Erythroblast (primary cell): ENCODE results near the gene AK2.
"Not testable (repeated sequence)": the region's sequence is repeated elsewhere in the genome, so short reads cannot be mapped to it uniquely, and the experiment has no call there.

Experiments
- DNase-seq, 2 experiments: peaks; one replicate each; lab custom pipeline; 2025; lab: John Stamatoyannopoulos, UW
- GATA1 ChIP-seq: IDR thresholded peaks from 2 replicates; pipeline ENCODE4 v1.6.1; 2011; ENCODE audit warnings: low read depth, mild to moderate bottlenecking, control low read depth, low read length, moderate library complexity
- POLR2A ChIP-seq: IDR thresholded peaks from 2 replicates; pipeline ENCODE4 v1.6.1; 2011; ENCODE audit warnings: mild to moderate bottlenecking, low read length

Gene AK2

DNA sequence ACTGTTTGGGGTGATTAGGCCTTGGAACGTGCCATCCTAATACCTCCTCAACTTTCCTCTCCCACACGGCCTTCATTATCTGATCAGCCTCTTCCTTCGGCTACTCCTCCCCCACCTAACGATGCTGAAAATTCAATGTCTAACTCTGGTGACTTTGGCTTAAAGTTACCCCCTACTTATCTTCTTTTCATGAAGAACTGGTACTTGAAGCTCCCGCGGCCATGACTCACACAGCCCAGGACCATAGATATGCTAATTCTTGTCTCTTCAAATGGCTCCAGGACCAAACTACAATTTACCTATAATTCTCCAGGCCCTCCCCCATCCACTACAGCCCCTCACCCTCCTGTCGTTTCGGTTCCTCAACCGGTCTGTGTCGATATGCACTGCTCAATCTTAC lies 28.6 kb upstream of the AK2 start:
- TF ChIP-seq POLR2A (no peak), GATA1 (no peak)
- DNase-seq, result no peak

DNA sequence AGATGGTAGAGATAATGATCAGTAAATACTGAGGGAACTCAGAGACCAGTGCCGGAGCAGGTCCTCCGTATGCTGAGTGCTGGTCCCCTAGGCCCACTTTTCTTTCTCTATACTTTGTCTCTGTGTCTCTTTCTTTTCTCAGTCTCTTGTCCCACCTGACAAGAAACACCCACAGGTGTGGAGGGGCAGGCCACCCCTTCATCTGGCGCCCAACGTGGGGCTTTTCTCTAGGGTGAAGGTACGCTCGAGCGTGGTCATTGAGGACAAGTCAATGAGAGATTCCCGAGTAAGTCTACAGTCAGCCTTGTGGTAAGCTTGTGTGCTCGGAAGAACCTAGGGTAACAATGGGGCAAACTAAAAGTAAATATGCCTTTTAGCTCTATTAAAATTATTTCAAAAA lies 27.6 kb upstream of the AK2 start:
- peak; percentile 17 to 18 for DNase-seq

GRCh38 chr1:33061834-33062233 lies 25.2 kb upstream of the AK2 start:
- DNase-seq, result no peak
- no peak for TF ChIP-seq GATA1
- TF ChIP-seq POLR2A, result no peak

DNA sequence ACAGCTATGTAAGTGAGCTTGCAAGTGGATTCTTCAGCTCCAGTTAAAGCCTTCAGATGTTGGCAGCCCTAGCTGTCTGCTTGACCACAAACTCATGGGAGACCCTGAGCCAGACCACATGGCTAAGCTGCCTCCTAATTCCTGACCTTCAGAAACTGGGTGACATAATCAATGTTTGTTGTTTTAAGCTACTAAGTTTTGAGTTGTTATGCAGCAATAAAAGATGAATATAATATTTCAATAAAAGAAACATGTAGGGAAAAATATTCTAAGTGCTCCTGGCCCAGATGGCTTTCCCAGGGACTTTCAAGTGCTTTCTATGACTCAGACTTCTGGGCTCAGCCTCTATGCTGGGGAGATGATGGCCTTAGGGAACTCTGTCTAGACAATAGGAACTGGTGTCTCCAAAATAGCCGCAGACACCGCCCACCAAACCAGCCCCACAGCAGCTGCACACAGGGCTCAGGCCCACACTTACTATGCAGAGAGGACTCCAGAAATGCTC lies 23.9 kb upstream of the AK2 start:
- DNase-seq, result no peak

DNA sequence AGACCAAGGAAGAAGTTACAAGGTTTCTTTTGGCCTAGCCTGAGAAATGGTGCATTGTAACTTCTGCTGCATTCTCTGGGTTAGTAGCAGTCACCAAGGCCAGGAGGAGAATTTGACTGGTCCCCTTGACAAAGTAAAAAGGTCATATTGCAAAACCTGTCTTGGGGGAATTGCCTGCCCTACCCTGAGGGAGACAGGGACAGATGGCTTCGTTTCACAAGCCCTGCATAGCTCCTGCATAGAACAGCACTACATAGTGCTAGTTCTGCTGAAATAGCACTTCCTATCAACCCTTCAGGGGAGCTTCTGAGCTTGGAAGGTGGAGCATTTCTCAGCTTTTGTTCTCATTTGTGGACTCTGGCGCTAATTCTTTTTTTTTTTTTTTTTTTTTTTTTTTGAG lies 20.4 kb upstream of the AK2 start:
- TF ChIP-seq POLR2A (no peak), GATA1 (no peak)
- DNase-seq, result no peak

More for the DNA sequence above, 23.9 kb upstream of the AK2 start:
- TF ChIP-seq GATA1 (no peak), POLR2A (no peak)

DNA sequence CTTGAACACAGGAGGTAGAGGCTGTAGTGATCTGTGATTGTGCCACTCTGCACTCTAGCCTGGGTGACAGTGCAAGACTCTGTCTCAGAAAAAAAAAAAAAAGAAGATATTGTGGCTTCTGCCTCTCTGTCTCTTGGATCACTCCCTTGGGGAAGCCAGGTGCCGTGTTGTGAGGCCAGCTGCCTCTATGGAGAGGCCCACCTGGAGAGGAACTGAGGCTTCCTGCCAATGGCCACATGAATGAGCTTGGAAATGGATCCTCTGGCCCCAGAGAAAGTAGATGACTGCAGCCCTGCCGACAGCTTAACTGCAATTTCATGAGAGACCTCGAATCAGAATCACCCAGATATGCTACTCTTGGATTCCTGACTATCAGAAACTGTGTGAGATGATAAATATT lies 19.7 kb upstream of the AK2 start:
- no peak for DNase-seq
- TF ChIP-seq GATA1 (no peak), POLR2A (no peak)

- TF ChIP-seq POLR2A (no peak), GATA1 (no peak)
- peak; percentile 83 to 84 for DNase-seq
These were observed 18.7 kb upstream of the AK2 start for GRCh38 chr1:33055210-33056008.

DNA sequence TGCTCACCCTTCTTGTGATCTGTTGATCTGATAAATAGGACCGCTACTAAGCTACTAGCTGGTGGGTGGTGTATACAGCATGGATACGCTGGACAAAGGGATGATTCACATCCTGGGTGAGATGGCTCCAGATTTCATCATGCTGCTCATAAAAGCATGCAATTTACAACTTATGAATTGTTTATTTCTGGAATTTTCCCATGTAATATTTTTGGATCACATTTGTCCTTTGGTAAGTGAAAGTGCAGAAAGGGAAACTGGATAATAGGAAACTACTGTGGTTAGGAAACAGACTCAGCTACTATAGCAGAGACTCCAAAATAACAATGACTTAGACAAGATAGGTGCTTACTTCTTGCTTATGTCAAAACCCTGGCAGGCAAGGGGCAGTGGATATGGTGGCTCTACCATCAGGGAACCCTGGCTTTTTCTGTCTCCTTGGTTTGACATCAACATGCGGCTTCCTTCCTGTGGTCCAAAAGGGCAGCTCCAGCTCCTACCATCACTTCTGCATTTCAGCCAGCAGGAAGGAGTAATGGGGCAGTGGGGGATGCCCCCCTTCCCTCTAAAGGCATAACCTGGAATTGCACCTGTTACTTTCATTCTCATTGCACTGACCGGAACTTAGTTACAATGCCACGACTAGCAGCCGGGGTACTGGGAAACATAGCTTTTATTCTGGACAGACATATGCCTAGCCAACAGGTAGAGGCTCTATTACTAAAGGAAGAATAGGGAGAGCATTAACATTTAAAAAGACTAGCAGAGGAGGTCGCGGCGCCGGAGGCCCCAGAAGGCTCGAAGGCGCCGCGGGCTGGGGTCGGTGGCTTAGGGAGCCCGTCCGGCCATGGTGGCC lies 13.8 kb upstream of the AK2 start:
- DNase-seq, result no peak

GRCh38 chr1:33049371-33049770 lies 12.7 kb upstream of the AK2 start:
- DNase-seq, result no peak
- TF ChIP-seq GATA1 (no peak), POLR2A (no peak)

More for the DNA sequence above, 13.8 kb upstream of the AK2 start:
- no peak for TF ChIP-seq GATA1
- TF ChIP-seq POLR2A, result no peak

DNA sequence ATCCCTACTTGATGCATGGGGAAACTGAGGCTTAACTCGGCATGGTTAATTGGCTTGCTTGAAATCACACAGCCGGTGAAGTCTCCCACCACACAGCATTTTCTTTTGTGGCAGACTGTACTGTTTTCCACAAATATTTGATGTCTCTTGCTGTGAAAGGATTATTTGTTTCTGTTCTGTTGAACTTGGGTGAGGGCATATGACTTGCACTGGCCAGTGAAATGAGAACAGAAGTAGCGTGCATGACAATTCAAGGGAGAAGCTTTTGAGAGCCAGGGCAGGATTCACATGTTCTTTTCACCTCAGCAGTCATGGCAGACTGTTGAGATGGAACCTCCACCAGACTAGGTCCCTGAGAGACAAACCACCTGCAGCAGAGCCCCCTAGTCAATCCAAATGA lies 11.7 kb upstream of the AK2 start:
- TF ChIP-seq GATA1 (no peak), POLR2A (no peak)

DNA sequence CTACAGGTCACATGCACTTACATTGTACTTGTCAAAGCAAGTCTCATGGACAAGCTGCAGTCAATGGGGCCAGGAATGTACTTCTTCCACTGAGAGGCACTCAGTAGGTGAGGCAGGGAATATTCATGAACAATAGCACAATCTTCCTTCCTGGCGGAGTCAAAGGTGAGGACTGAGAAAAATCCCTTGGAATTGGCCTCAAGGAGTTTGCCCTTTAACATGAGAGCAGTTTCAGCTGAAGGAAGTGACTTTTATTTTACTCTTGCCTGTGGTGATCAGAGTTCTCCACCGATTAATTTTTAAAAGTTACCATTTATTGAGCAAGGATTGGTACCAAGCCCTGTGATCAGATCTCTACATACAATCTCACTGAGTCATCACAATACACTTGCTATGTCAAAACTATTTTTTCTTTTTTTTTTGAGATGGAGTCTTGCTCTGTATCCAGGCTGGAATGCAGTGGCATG lies 11.2 kb upstream of the AK2 start:
- DNase-seq, result no peak
- TF ChIP-seq POLR2A (no peak), GATA1 (no peak)

More for the DNA sequence above, 11.7 kb upstream of the AK2 start:
- no peak for DNase-seq

DNA sequence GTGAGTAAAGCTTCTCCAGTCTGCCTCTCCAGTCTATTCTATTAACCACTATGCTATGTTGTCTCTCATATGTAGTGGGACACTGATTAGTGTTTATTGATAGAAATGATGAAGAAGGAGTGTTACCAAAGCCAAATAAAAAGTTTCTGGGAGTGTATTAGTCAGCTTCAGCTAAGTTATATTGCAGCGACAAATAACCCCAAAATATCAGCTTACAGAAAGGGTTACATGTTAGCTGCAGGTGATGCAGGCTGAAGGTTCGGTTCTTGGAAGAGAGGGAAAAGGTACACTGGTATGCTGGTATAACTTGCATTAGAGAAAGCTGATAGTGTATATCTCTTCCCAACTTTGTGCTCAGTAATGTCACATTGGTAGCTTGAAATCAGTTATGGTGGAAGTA lies 10.6 kb upstream of the AK2 start:
- TF ChIP-seq GATA1 (no peak), POLR2A (no peak)
- no peak for DNase-seq

DNA sequence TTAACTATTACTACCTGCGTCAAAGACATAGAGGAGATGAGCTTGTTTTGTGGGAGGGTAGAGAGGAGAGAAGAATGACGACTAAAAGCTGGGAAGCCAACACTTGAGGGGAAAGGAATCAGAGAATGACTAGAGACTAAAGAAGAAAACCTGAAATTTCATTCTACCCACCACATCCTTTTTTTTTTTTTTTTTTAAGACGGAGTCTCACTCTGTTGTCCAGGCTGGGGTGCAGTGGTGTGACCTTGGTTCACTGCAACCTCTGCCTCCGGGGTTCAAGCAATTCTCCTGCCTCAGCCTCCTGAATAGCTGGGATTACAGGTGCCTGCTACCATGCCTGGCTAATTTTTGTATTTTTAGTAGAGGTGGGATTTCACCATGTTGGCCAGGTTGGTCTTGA lies 9.6 kb upstream of the AK2 start:
- not testable (repeated sequence) for DNase-seq

DNA sequence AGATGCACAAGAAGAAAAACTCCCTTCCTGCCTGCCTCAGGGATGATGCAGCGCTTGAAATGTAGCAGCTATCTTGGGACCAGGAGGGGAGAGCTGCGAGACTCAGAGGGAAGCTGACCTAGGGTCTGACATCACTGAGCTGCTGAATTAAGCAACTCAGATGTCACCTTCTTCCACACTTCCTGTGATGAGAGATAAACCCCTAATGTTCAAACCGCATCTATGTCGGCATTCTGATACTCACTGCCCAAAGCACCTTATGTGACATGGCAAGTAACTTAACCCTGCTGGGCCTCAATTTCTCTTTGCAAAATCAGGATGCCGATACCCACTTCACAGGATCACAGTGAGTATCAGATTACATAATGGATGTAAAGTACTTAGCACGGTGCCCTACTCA lies 9.1 kb upstream of the AK2 start:
- no peak for TF ChIP-seq POLR2A
- TF ChIP-seq GATA1, result no peak
- peak in 1 of 2 experiments; percentile 7 for DNase-seq

GRCh38 chr1:33045246-33045645 lies 8.6 kb upstream of the AK2 start:
- DNase-seq, result no peak

More at GRCh38 chr1:33045246-33045645, 8.6 kb upstream of the AK2 start:
- TF ChIP-seq POLR2A, result no peak
- TF ChIP-seq GATA1, result no peak
